WTC11 (cell line): Measurements from ENCODE around the gene NDUFS2. TPM values are rescaled to one million over a fixed set of nuclear protein-coding genes. Genes with fewer than 3 reads are reported as not detected.
A peak's percentile ranks its signal among the peaks of the same experiment; 100 is the strongest.

ENCODE experiments used
- ATAC-seq: fragments of 200-7000 bp; cut with Tn5 transposase; 2 replicates; pipeline ENCODE4 v1.10.0; 2021; ENCODE audit warnings: mild to moderate bottlenecking, moderate library complexity
- CTCF ChIA-PET: fragments of 300-600 bp; sonication (Branson Sonifier 250); formaldehyde crosslinking; loops from one replicate; lab custom pipeline; 2021; ENCODE audit warnings: antibody characterized with exemption; lab: Charles Lee
- POLR2A ChIA-PET: fragments of 350-600 bp; sonication (Branson Sonifier 250); formaldehyde crosslinking; loops from one replicate; lab custom pipeline; 2021; ENCODE audit warnings: antibody characterized with exemption; lab: Charles Lee
- DNase-seq: peaks from one replicate; pipeline ENCODE4 v3.0.0; 2021; ENCODE audit warnings: low spot score
- H3K27ac Mint-ChIP-seq: 2 replicates; pipeline ENCODE4 v1.8.0; 2021; ENCODE audit warnings: mixed read lengths
- H3K27me3 Mint-ChIP-seq: 2 replicates; pipeline ENCODE4 v1.8.0; 2021; ENCODE audit warnings: low read depth, mild to moderate bottlenecking, moderate library complexity, mixed read lengths
- H3K36me3 Mint-ChIP-seq: 2 replicates; pipeline ENCODE4 v1.8.0; 2021; ENCODE audit warnings: mixed read lengths
- H3K4me1 Mint-ChIP-seq: 2 replicates; pipeline ENCODE4 v1.8.0; 2022; ENCODE audit warnings: mixed read lengths
- H3K4me3 Mint-ChIP-seq: 2 replicates; pipeline ENCODE4 v1.8.0; 2021; ENCODE audit warnings: mild to moderate bottlenecking, moderate library complexity, mixed read lengths
- H3K9me3 Mint-ChIP-seq: 2 replicates; pipeline ENCODE4 v1.8.0; 2021; ENCODE audit warnings: mixed read lengths
- ESRRA ChIP-seq: sonication (generic); formaldehyde crosslinking; IDR thresholded peaks from 2 replicates; pipeline ENCODE4 v1.8.1; 2022; ENCODE audit warnings: mild to moderate bottlenecking, missing genetic modification reagents, borderline replicate concordance
- FOXP1 ChIP-seq: sonication (generic); formaldehyde crosslinking; IDR thresholded peaks from 2 replicates; pipeline ENCODE4 v1.8.0; 2022; ENCODE audit warnings: missing genetic modification reagents, mild to moderate bottlenecking, moderate library complexity, borderline replicate concordance
- NFYB ChIP-seq: sonication (generic); formaldehyde crosslinking; conservative IDR thresholded peaks from 2 replicates; pipeline ENCODE4 v1.8.0; 2022; ENCODE audit warnings: low read depth, missing genetic modification reagents
- RORB ChIP-seq: fragments of 250-450 bp; sonication (Bioruptor Pico); IDR thresholded peaks from 2 replicates; pipeline ENCODE4 v1.9.0; 2021; ENCODE audit warnings: mild to moderate bottlenecking
- SP1 ChIP-seq: sonication (generic); formaldehyde crosslinking; conservative IDR thresholded peaks from 2 replicates; pipeline ENCODE4 v1.8.1; 2022; ENCODE audit warnings: missing genetic modification reagents
- ZNF423 ChIP-seq: fragments of 250-450 bp; sonication (Bioruptor Pico); IDR thresholded peaks from 2 replicates; pipeline ENCODE4 v2.1.2; 2022; ENCODE audit warnings: mild to moderate bottlenecking, moderate library complexity
- total RNA-seq: library from RNA; stranded (reverse); gene quantifications from 3 replicates; pipeline ENCODE4 v1.2.3, GENCODE V29; 2021
- TF ChIP-seq, protein P1 (sequence below): sonication (generic); formaldehyde crosslinking; IDR thresholded peaks from 2 replicates; pipeline ENCODE4 v1.8.0; 2022; ENCODE audit warnings: mild to moderate bottlenecking, missing genetic modification reagents
- TF ChIP-seq, protein P2 (sequence below): sonication (generic); formaldehyde crosslinking; IDR thresholded peaks from 2 replicates; pipeline ENCODE4 v1.8.0; 2022; ENCODE audit warnings: missing genetic modification reagents
- TF ChIP-seq, protein P3 (sequence below): fragments of 250-450 bp; sonication (Bioruptor Pico); IDR thresholded peaks from 2 replicates; pipeline ENCODE4 v1.9.0; 2021; ENCODE audit warnings: mild to moderate bottlenecking
- TF ChIP-seq, protein P4 (sequence below): fragments of 250-450 bp; sonication (Bioruptor Pico); IDR thresholded peaks from 2 replicates; pipeline ENCODE4 v1.8.0; 2021; ENCODE audit warnings: mild to moderate bottlenecking
- TF ChIP-seq, protein P5 (sequence below): sonication (generic); formaldehyde crosslinking; IDR thresholded peaks from 2 replicates; pipeline ENCODE4 v1.8.0; 2022; ENCODE audit warnings: mild to moderate bottlenecking, missing genetic modification reagents
- TF ChIP-seq, protein P6 (sequence below): fragments of 250-450 bp; sonication (Bioruptor Pico); IDR thresholded peaks from 2 replicates; pipeline ENCODE4 v1.9.0; 2021; ENCODE audit warnings: mild to moderate bottlenecking
- TF ChIP-seq, protein P7 (sequence below): sonication (generic); formaldehyde crosslinking; IDR thresholded peaks from 2 replicates; pipeline ENCODE4 v1.8.1; 2023; ENCODE audit warnings: mild to moderate bottlenecking, moderate library complexity, missing genetic modification reagents
- TF ChIP-seq, protein P8 (sequence below): sonication (generic); formaldehyde crosslinking; IDR thresholded peaks from 2 replicates; pipeline ENCODE4 v1.8.1; 2022; ENCODE audit warnings: mild to moderate bottlenecking, moderate library complexity, missing genetic modification reagents

NDUFS2 gene
- total RNA-seq, 1 experiment from 2014 or later: 108 TPM

DNA sequence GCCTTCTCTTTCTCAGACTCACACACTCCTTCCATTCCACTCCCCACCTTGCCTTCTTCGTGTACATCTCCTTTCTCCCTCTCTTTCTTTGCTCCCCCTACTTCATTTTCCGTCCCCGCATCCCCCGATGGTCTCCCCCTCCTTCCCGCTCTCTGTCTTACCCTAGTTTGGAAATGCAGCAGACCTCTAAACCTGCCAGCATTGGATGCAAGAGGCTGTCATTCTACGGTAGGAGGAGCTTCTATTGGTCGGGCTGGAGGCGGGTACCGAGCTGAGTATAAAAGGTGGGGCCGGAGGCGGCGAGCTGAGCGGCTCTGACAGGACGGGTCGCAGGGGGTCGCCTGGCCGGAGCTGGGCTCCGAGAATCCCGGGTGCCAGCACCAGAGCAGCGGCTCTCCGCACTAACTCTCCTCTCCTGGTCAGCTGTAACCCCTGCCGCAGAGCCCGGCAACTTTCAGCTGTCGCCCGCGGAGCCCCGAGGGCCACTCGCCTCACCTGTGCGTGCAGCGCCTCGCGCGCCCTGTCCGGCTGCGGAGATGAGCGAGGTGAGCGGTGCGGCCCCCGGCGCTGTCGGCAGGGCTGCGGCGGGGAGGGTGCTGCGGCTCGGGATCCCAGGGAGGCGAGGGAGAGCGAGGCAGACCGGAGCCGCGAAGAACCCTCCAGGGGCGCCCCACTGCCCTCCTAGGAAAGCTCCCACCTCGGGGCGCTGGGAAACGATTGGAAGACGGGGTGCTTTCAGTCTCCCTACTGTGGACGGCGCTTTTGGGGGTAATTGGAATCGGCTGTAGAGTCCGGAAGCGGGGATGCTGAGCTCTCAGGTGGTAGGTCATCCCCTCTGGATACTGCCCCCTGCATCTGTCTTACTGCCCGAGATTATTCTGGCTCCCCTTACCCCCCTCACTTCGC, 56.5 kb downstream of the NDUFS2 start, which contains the start of gene PCP4L1:
TSS of gene PCP4L1 (plus strand) at position 307 of the 906 bp plus-strand sequence. CDS start at position 537, 230 bp downstream.
- ChIA-PET POLR2A (interaction anchor here (0.6 to 1.2 kb wide), 5 partner anchors 16 to 954 kb away, joined by 4 to 6 read pairs (median 4); partner anchors contain the start of gene SDHC), CTCF (interaction anchor here (0.6 to 2.0 kb wide), 21 partner anchors 8 to 161 kb away, joined by 3 to 21 read pairs (median 4); partner anchors contain the start of genes ADAMTS4, APOA2, NDUFS2 and NR1I3)
- peaks cover 31% of the 10 kb centered on the region for H3K9me3 Mint-ChIP-seq
- peaks cover 70% of the 10 kb centered on the region for H3K27me3 Mint-ChIP-seq
- TF ChIP-seq SP1: 0 out of 2 replicates have a peak, but pooled peaks have one; percentile 41
- TF ChIP-seq, protein P1, sequence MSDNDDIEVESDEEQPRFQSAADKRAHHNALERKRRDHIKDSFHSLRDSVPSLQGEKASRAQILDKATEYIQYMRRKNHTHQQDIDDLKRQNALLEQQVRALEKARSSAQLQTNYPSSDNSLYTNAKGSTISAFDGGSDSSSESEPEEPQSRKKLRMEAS (CRISPR knock-in tag): peak; percentile 78
- TF ChIP-seq, protein P2, sequence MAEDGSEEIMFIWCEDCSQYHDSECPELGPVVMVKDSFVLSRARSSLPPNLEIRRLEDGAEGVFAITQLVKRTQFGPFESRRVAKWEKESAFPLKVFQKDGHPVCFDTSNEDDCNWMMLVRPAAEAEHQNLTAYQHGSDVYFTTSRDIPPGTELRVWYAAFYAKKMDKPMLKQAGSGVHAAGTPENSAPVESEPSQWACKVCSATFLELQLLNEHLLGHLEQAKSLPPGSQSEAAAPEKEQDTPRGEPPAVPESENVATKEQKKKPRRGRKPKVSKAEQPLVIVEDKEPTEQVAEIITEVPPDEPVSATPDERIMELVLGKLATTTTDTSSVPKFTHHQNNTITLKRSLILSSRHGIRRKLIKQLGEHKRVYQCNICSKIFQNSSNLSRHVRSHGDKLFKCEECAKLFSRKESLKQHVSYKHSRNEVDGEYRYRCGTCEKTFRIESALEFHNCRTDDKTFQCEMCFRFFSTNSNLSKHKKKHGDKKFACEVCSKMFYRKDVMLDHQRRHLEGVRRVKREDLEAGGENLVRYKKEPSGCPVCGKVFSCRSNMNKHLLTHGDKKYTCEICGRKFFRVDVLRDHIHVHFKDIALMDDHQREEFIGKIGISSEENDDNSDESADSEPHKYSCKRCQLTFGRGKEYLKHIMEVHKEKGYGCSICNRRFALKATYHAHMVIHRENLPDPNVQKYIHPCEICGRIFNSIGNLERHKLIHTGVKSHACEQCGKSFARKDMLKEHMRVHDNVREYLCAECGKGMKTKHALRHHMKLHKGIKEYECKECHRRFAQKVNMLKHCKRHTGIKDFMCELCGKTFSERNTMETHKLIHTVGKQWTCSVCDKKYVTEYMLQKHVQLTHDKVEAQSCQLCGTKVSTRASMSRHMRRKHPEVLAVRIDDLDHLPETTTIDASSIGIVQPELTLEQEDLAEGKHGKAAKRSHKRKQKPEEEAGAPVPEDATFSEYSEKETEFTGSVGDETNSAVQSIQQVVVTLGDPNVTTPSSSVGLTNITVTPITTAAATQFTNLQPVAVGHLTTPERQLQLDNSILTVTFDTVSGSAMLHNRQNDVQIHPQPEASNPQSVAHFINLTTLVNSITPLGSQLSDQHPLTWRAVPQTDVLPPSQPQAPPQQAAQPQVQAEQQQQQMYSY: peak; percentile 37; the same call in 1 of the 2 replicates
- no peak for TF ChIP-seq RORB (CRISPR knock-in tag)
- peak; percentile 18; the same call in 1 of the 2 replicates for TF ChIP-seq FOXP1 (CRISPR knock-in tag)
- TF ChIP-seq, protein P3, sequence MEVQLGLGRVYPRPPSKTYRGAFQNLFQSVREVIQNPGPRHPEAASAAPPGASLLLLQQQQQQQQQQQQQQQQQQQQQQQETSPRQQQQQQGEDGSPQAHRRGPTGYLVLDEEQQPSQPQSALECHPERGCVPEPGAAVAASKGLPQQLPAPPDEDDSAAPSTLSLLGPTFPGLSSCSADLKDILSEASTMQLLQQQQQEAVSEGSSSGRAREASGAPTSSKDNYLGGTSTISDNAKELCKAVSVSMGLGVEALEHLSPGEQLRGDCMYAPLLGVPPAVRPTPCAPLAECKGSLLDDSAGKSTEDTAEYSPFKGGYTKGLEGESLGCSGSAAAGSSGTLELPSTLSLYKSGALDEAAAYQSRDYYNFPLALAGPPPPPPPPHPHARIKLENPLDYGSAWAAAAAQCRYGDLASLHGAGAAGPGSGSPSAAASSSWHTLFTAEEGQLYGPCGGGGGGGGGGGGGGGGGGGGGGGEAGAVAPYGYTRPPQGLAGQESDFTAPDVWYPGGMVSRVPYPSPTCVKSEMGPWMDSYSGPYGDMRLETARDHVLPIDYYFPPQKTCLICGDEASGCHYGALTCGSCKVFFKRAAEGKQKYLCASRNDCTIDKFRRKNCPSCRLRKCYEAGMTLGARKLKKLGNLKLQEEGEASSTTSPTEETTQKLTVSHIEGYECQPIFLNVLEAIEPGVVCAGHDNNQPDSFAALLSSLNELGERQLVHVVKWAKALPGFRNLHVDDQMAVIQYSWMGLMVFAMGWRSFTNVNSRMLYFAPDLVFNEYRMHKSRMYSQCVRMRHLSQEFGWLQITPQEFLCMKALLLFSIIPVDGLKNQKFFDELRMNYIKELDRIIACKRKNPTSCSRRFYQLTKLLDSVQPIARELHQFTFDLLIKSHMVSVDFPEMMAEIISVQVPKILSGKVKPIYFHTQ (CRISPR knock-in tag): no peak
- TF ChIP-seq, protein P4, sequence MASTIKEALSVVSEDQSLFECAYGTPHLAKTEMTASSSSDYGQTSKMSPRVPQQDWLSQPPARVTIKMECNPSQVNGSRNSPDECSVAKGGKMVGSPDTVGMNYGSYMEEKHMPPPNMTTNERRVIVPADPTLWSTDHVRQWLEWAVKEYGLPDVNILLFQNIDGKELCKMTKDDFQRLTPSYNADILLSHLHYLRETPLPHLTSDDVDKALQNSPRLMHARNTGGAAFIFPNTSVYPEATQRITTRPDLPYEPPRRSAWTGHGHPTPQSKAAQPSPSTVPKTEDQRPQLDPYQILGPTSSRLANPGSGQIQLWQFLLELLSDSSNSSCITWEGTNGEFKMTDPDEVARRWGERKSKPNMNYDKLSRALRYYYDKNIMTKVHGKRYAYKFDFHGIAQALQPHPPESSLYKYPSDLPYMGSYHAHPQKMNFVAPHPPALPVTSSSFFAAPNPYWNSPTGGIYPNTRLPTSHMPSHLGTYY (CRISPR knock-in tag): no peak
- TF ChIP-seq, protein P5, sequence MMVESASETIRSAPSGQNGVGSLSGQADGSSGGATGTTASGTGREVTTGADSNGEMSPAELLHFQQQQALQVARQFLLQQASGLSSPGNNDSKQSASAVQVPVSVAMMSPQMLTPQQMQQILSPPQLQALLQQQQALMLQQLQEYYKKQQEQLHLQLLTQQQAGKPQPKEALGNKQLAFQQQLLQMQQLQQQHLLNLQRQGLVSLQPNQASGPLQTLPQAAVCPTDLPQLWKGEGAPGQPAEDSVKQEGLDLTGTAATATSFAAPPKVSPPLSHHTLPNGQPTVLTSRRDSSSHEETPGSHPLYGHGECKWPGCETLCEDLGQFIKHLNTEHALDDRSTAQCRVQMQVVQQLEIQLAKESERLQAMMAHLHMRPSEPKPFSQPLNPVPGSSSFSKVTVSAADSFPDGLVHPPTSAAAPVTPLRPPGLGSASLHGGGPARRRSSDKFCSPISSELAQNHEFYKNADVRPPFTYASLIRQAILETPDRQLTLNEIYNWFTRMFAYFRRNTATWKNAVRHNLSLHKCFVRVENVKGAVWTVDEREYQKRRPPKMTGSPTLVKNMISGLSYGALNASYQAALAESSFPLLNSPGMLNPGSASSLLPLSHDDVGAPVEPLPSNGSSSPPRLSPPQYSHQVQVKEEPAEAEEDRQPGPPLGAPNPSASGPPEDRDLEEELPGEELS (CRISPR knock-in tag): 0 out of 2 replicates have a peak, but pooled peaks have one; percentile 35
- TF ChIP-seq, protein P6, sequence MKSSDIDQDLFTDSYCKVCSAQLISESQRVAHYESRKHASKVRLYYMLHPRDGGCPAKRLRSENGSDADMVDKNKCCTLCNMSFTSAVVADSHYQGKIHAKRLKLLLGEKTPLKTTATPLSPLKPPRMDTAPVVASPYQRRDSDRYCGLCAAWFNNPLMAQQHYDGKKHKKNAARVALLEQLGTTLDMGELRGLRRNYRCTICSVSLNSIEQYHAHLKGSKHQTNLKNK (CRISPR knock-in tag): no peak
- 0 out of 2 replicates have a peak, but pooled peaks have one; percentile 11 for TF ChIP-seq ZNF423 (CRISPR knock-in tag)
- TF ChIP-seq, protein P7, sequence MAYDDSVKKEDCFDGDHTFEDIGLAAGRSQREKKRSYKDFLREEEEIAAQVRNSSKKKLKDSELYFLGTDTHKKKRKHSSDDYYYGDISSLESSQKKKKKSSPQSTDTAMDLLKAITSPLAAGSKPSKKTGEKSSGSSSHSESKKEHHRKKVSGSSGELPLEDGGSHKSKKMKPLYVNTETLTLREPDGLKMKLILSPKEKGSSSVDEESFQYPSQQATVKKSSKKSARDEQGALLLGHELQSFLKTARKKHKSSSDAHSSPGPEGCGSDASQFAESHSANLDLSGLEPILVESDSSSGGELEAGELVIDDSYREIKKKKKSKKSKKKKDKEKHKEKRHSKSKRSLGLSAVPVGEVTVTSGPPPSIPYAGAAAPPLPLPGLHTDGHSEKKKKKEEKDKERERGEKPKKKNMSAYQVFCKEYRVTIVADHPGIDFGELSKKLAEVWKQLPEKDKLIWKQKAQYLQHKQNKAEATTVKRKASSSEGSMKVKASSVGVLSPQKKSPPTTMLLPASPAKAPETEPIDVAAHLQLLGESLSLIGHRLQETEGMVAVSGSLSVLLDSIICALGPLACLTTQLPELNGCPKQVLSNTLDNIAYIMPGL (CRISPR knock-in tag): peak; percentile 59; the same call in 1 of the 2 replicates
- TF ChIP-seq, protein P8, sequence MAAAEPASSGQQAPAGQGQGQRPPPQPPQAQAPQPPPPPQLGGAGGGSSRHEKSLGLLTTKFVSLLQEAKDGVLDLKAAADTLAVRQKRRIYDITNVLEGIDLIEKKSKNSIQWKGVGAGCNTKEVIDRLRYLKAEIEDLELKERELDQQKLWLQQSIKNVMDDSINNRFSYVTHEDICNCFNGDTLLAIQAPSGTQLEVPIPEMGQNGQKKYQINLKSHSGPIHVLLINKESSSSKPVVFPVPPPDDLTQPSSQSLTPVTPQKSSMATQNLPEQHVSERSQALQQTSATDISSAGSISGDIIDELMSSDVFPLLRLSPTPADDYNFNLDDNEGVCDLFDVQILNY: peak; percentile 30; the same call in 1 of the 2 replicates
- 0 out of 2 replicates have a peak, but pooled peaks have one; percentile 57 for TF ChIP-seq ESRRA (CRISPR knock-in tag)
- peak; percentile 83 for TF ChIP-seq NFYB (CRISPR knock-in tag)
- DNase-seq (peak; percentile 87), ATAC-seq (peak; percentile 97)
- no peak within 1 kb of the TSS for H3K27ac Mint-ChIP-seq
- H3K4me3 Mint-ChIP-seq: peak within 1 kb of the TSS; percentile 65
- H3K36me3 Mint-ChIP-seq: peaks cover 19% of the 10 kb centered on the region
- peaks cover 22% of the 10 kb centered on the region for H3K4me1 Mint-ChIP-seq
